ENCODE data around the gene RAB31.
A peak's percentile ranks its signal among the peaks of the same experiment; 100 is the strongest.
"Not testable (repeated sequence)": the region's sequence is repeated elsewhere in the genome, so short reads cannot be mapped to it uniquely, and the experiment has no call there.

RAB31 gene

GRCh38 chr18:9708057-9708433, at the start of gene RAB31:
Gene RAB31 (plus strand): TSS chr18:9708301. CDS start chr18:9708406, 105 bp downstream.
- DNase-seq (ENCODE audit: low read depth in 2 of 2), result peak; percentile 54 to 66

- no peak for DNase-seq (ENCODE audit: low read depth in 2 of 2)
Measured at GRCh38 chr18:9659499-9660375, 48.4 kb upstream of the RAB31 start.

GRCh38 chr18:9661564-9661963, 46.5 kb upstream of the RAB31 start:
- no peak for DNase-seq (ENCODE audit: low read depth in 2 of 2)

- no peak for DNase-seq (ENCODE audit: low read depth in 2 of 2)
Measured at GRCh38 chr18:9663377-9663776, 44.7 kb upstream of the RAB31 start.

- no peak for DNase-seq (ENCODE audit: low read depth in 2 of 2)
Measured at GRCh38 chr18:9665314-9665713, 42.8 kb upstream of the RAB31 start.

- no peak for DNase-seq (ENCODE audit: low read depth in 2 of 2)
Measured at GRCh38 chr18:9666548-9666947, 41.6 kb upstream of the RAB31 start.

- no peak for DNase-seq (ENCODE audit: low read depth in 2 of 2)
Measured at GRCh38 chr18:9669016-9669415, 39.1 kb upstream of the RAB31 start.

- DNase-seq (ENCODE audit: low read depth in 2 of 2), result no peak
Measured at GRCh38 chr18:9671214-9671613, 36.9 kb upstream of the RAB31 start.

GRCh38 chr18:9673296-9674251, 34.5 kb upstream of the RAB31 start:
- DNase-seq (ENCODE audit: low read depth in 2 of 2), result no peak

- not testable (repeated sequence) for DNase-seq (ENCODE audit: low read depth in 2 of 2)
Measured at GRCh38 chr18:9678216-9678615, 29.9 kb upstream of the RAB31 start.

GRCh38 chr18:9679125-9679524, 29.0 kb upstream of the RAB31 start:
- DNase-seq (ENCODE audit: low read depth in 2 of 2), result no peak

- DNase-seq (ENCODE audit: low read depth in 2 of 2), result no peak
Measured at GRCh38 chr18:9681217-9681616, 26.9 kb upstream of the RAB31 start.

GRCh38 chr18:9682572-9682971, 25.5 kb upstream of the RAB31 start:
- no peak for DNase-seq (ENCODE audit: low read depth in 2 of 2)

- DNase-seq (ENCODE audit: low read depth in 2 of 2), result peak in 1 of 2 experiments; percentile 44
Measured at GRCh38 chr18:9683418-9684396, 24.4 kb upstream of the RAB31 start.

GRCh38 chr18:9684881-9685614, 23.1 kb upstream of the RAB31 start:
- peak; percentile 62 to 63 for DNase-seq (ENCODE audit: low read depth in 2 of 2)

GRCh38 chr18:9685615-9685890, 22.5 kb upstream of the RAB31 start:
- DNase-seq (ENCODE audit: low read depth in 2 of 2), result no peak

GRCh38 chr18:9688036-9688741, 19.9 kb upstream of the RAB31 start:
- DNase-seq (ENCODE audit: low read depth in 2 of 2), result no peak

GRCh38 chr18:9689253-9689652, 18.8 kb upstream of the RAB31 start:
- DNase-seq (ENCODE audit: low read depth in 2 of 2), result no peak

- no peak for DNase-seq (ENCODE audit: low read depth in 2 of 2)
Measured at GRCh38 chr18:9690418-9691188, 17.5 kb upstream of the RAB31 start.
